Suprapubic skin (tissue), 4 donors: ENCODE data around the gene HERC4. TPM values are rescaled to one million over a fixed set of nuclear protein-coding genes. Genes with fewer than 3 reads are reported as not detected.

ENCODE experiments used
- DNase-seq, 2 donors: peaks; one replicate each; pipeline ENCODE4 v3.0.0-alpha.2; 2019; ENCODE audit warnings: low spot score in 2 of 2
- H3K27ac ChIP-seq: fragments of 200-600 bp; sonication (generic); one replicate; pipeline ENCODE4 v1.5.1; 2019
- H3K27me3 ChIP-seq: fragments of 200-600 bp; sonication (generic); one replicate; pipeline ENCODE4 v1.5.1; 2019
- H3K36me3 ChIP-seq: fragments of 200-600 bp; sonication (generic); one replicate; pipeline ENCODE4 v1.5.1; 2019
- H3K4me1 ChIP-seq: fragments of 200-600 bp; sonication (generic); one replicate; pipeline ENCODE4 v1.5.1; 2019
- H3K4me3 ChIP-seq: fragments of 200-600 bp; sonication (generic); one replicate; pipeline ENCODE4 v1.5.1; 2019; ENCODE audit warnings: mild to moderate bottlenecking
- H3K9me3 ChIP-seq: fragments of 200-600 bp; sonication (generic); one replicate; pipeline ENCODE4 v1.5.1; 2019
- CTCF ChIP-seq, 2 donors: fragments of 200-600 bp in 1 of 2; fragments of 450-650 bp in 1 of 2; sonication (generic) in 1 of 2; IDR thresholded peaks; one replicate each; pipeline ENCODE4 v1.5.1; 2016 to 2019; ENCODE audit warnings: antibody characterized with exemption in 2 of 2, mild to moderate bottlenecking in 1 of 2, moderate library complexity in 1 of 2
- EP300 ChIP-seq: sonication (generic); formaldehyde crosslinking; IDR thresholded peaks from one replicate; pipeline ENCODE4 v1.6.1; 2017; ENCODE audit warnings: antibody characterized with exemption
- POLR2A ChIP-seq, 2 donors: fragments of 450-650 bp; IDR thresholded peaks; one replicate each; pipeline ENCODE4 v1.6.1; 2017; ENCODE audit warnings: antibody characterized with exemption in 2 of 2, mild to moderate bottlenecking in 2 of 2, moderate library complexity in 2 of 2
- POLR2AphosphoS5 ChIP-seq, 3 donors: sonication (generic); formaldehyde crosslinking; IDR thresholded peaks; one replicate each; pipeline ENCODE4 v1.6.1; 2017; ENCODE audit warnings: antibody characterized with exemption in 3 of 3
- WGBS: methylation state at CpG from one replicate; pipeline ENCODE4 v1.1.5; 2018; 5-methylcytosine and 5-hydroxymethylcytosine counted together
- total RNA-seq, 4 donors: library from RNA; depleted of rRNA; stranded (reverse); fragments of >200 nt; gene quantifications; one replicate each; pipeline ENCODE4 v1.1.0, GENCODE V29; 2016

HERC4 gene
- total RNA-seq, 4 donors from 2014 or later = 25.8 to 92.1 (median 31.4) TPM

GRCh38 chr10:67921065-67921464 lies 154.0 kb downstream of the HERC4 start:
- no peak for TF ChIP-seq CTCF (IDR thresholded peaks at IDR 0.05)
- no peak for TF ChIP-seq POLR2AphosphoS5 (IDR thresholded peaks at IDR 0.05)
- no peak for TF ChIP-seq POLR2A (IDR thresholded peaks at IDR 0.05)
- TF ChIP-seq EP300 = no peak
- Histone ChIP-seq H3K9me3 (no peaks in the 10 kb centered on the region), H3K4me1 (no peaks in the 10 kb centered on the region), H3K27me3 (no peaks in the 10 kb centered on the region), H3K27ac (no peak overlapping the region), H3K4me3 (no peak overlapping the region), H3K36me3 (peaks cover 42% of the 10 kb centered on the region)
- WGBS = 95% methylated on average over 1 of the region's 1 CpG
- no peak for DNase-seq

- Histone ChIP-seq H3K27me3 (no peaks in the 10 kb centered on the region), H3K36me3 (peaks cover 49% of the 10 kb centered on the region), H3K27ac (no peak overlapping the region), H3K4me3 (no peak overlapping the region), H3K4me1 (no peaks in the 10 kb centered on the region), H3K9me3 (no peaks in the 10 kb centered on the region)
- no peak for TF ChIP-seq POLR2AphosphoS5 (IDR thresholded peaks at IDR 0.05)
- no peak for TF ChIP-seq POLR2A (IDR thresholded peaks at IDR 0.05)
- TF ChIP-seq EP300 = no peak
- TF ChIP-seq CTCF (IDR thresholded peaks at IDR 0.05) = no peak
- WGBS = 67% methylated on average over 1 of the region's 1 CpG
- DNase-seq = no peak
These were observed 157.4 kb downstream of the HERC4 start for GRCh38 chr10:67917679-67918078.

GRCh38 chr10:67917169-67917568 lies 157.9 kb downstream of the HERC4 start:
- H3K27ac ChIP-seq = no peak overlapping the region
- WGBS = 93% methylated on average over 2 of the region's 2 CpGs
- no peak overlapping the region for H3K4me3 ChIP-seq
- H3K36me3 ChIP-seq = peaks cover 54% of the 10 kb centered on the region
- no peaks in the 10 kb centered on the region for H3K9me3 ChIP-seq
- no peaks in the 10 kb centered on the region for H3K27me3 ChIP-seq
- no peak for DNase-seq
- no peak for TF ChIP-seq EP300
- TF ChIP-seq POLR2AphosphoS5 (IDR thresholded peaks at IDR 0.05) = no peak
- no peak for TF ChIP-seq CTCF (IDR thresholded peaks at IDR 0.05)
- no peak for TF ChIP-seq POLR2A (IDR thresholded peaks at IDR 0.05)
- H3K4me1 ChIP-seq = no peaks in the 10 kb centered on the region

- peaks cover 70% of the 10 kb centered on the region for H3K36me3 ChIP-seq
- no peaks in the 10 kb centered on the region for H3K9me3 ChIP-seq
- no peak overlapping the region for H3K27ac ChIP-seq
- DNase-seq = no peak
- no peak overlapping the region for H3K4me3 ChIP-seq
- WGBS = 96% methylated on average over 8 of the region's 8 CpGs
- no peaks in the 10 kb centered on the region for H3K27me3 ChIP-seq
- no peaks in the 10 kb centered on the region for H3K4me1 ChIP-seq
- TF ChIP-seq CTCF (IDR thresholded peaks at IDR 0.05) = no peak
- TF ChIP-seq POLR2AphosphoS5 (IDR thresholded peaks at IDR 0.05) = no peak
These were observed 160.2 kb downstream of the HERC4 start for GRCh38 chr10:67914777-67915340.

- Histone ChIP-seq H3K27me3 (no peaks in the 10 kb centered on the region), H3K4me1 (no peaks in the 10 kb centered on the region), H3K36me3 (peaks cover 92% of the 10 kb centered on the region), H3K9me3 (no peaks in the 10 kb centered on the region), H3K27ac (no peak overlapping the region), H3K4me3 (no peak overlapping the region)
- DNase-seq = no peak
- TF ChIP-seq POLR2A (IDR thresholded peaks at IDR 0.05) = no peak
- no peak for TF ChIP-seq POLR2AphosphoS5 (IDR thresholded peaks at IDR 0.05)
- no peak for TF ChIP-seq EP300
- TF ChIP-seq CTCF (IDR thresholded peaks at IDR 0.05) = no peak
- WGBS = 80% methylated on average over 2 of the region's 2 CpGs
These were observed 162.6 kb downstream of the HERC4 start for GRCh38 chr10:67912331-67912946.
